Stimulated activated effector memory CD8-positive, alpha-beta T cell treated with anti-CD3 and anti-CD28 coated beads, Interleukin-12 subunit alpha, Interleukin-12 subunit beta, amount 100 ng/mL, for 72 hours (primary cell): ENCODE data around the gene COL24A1.
"Not testable (repeated sequence)": the region's sequence is repeated elsewhere in the genome, so short reads cannot be mapped to it uniquely, and the experiment has no call there.

Experiments
- ATAC-seq: fragments of 150-1000 bp; cut with Tn5 transposase; 2 replicates; pipeline ENCODE4 v1.10.0; 2021
- DNase-seq, 2 donors: peaks; one replicate each; pipeline ENCODE4 v3.0.0; 2021 to 2022; ENCODE audit warnings: low spot score in 2 of 2
- H3K27ac Mint-ChIP-seq: one replicate; pipeline ENCODE4 v1.8.0; 2022; ENCODE audit warnings: mild to moderate bottlenecking, mixed read lengths
- H3K36me3 Mint-ChIP-seq: one replicate; pipeline ENCODE4 v1.8.0; 2022; ENCODE audit warnings: mild to moderate bottlenecking, mixed read lengths
- H3K4me1 Mint-ChIP-seq: one replicate; pipeline ENCODE4 v1.8.0; 2022; ENCODE audit warnings: mixed read lengths
- H3K4me3 Mint-ChIP-seq: one replicate; pipeline ENCODE4 v1.8.0; 2022; ENCODE audit warnings: mild to moderate bottlenecking, mixed read lengths
- H3K9me3 Mint-ChIP-seq: one replicate; pipeline ENCODE4 v1.8.0; 2022; ENCODE audit warnings: mixed read lengths

COL24A1 gene

DNA sequence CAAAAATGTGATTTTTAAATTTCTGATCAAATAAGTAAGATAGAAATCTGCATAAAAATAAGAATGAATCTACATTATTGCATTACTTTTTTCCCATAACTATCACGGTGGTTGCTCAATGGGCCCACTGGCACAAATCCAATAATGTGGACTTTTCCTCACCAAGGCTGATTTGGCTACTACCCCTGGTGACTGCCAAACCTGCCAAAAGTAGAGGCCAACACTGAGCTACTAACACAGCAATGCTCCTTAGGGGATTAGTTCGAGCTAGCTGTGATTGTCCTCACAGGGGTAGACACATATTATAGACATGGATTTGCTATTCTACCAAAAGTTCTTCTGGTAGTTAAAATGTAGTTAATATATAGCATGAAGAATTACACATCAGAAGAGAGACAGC lies 340.7 kb downstream of the COL24A1 start:
- H3K4me1 Mint-ChIP-seq, result no peaks in the 10 kb centered on the region
- no peak overlapping the region for H3K27ac Mint-ChIP-seq
- no peak overlapping the region for H3K4me3 Mint-ChIP-seq
- H3K36me3 Mint-ChIP-seq, result no peaks in the 10 kb centered on the region
- ATAC-seq (no peak), DNase-seq (no peak)
- no peaks in the 10 kb centered on the region for H3K9me3 Mint-ChIP-seq

DNA sequence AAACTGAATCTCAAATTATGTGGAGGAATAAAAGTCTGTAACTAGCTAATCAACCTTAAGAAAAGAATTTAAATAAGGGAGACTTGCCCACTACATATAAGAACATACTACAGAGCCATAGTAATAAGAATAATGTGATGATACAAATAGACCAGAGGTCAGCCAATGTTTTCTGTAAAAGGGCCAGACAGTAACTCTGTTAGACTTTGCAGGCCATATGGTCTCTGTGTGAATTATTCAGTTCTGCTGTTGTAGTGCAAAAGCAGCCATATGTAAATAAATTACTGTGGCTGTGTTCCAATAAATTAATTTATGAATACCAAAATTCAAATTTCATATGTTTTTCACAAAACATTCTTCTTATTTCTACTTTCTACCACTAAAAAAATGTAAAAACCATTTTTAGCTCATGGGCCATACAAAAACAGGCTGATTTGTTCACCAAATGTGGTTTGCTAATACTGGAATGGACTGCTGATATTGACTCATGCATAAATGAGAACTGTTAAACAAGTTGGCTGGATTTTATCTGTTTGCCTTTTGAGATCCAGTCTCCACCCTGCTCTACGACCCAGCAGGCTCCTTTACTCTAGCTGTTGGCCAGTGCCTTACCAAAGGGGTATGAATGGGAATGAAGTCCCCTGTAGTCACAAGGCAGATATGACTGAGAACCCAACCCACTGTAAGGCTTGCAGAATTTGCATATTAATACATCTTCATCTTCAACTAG lies 350.2 kb downstream of the COL24A1 start:
- Mint-ChIP-seq H3K9me3 (peaks cover 5% of the 10 kb centered on the region), H3K36me3 (no peaks in the 10 kb centered on the region), H3K4me3 (no peak overlapping the region), H3K27ac (no peak overlapping the region), H3K4me1 (no peaks in the 10 kb centered on the region)
- ATAC-seq, result no peak
- no peak for DNase-seq

DNA sequence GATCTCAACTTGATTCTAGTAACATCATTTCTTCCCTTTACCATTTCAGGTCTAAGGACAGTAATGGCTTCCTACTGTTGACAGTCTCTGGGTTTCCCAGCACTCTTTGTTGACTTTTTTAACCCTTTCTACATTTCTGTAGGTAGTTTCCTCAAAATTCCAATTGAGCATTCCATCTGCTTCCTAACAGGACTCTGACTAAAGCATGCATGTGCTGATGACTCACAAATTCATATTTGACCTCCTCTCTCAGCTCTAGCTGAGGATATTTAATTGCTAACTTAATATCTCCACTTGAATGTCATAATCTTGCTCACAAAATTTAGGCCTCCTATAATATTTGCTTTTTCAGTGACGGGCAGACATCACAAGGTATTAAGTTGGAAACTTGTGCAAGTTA lies 355.1 kb downstream of the COL24A1 start:
- Mint-ChIP-seq H3K4me1 (no peaks in the 10 kb centered on the region), H3K27ac (no peak overlapping the region), H3K4me3 (no peak overlapping the region), H3K36me3 (no peaks in the 10 kb centered on the region), H3K9me3 (no peaks in the 10 kb centered on the region)
- no peak for DNase-seq
- no peak for ATAC-seq

DNA sequence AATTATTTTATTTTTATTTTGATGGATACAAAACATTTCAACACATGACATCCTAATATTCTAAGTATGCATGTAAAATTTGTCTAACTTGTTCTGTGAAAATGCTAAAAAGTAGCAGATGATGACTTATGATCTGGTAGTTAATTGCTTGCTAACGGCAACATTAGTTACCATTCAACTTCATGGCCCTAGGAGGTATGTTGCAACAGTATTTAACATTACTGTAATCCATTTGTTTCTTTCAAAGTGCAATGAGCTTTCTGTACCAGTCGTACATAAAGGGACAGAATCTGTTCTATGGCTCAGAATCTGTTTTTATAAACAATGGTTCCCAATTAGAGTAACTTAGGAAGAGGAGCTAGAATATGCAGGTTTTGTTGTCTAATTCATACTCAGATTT lies 356.8 kb downstream of the COL24A1 start:
- Mint-ChIP-seq H3K36me3 (no peaks in the 10 kb centered on the region), H3K9me3 (no peaks in the 10 kb centered on the region), H3K27ac (no peak overlapping the region), H3K4me1 (no peaks in the 10 kb centered on the region), H3K4me3 (no peak overlapping the region)
- ATAC-seq (no peak), DNase-seq (no peak)

DNA sequence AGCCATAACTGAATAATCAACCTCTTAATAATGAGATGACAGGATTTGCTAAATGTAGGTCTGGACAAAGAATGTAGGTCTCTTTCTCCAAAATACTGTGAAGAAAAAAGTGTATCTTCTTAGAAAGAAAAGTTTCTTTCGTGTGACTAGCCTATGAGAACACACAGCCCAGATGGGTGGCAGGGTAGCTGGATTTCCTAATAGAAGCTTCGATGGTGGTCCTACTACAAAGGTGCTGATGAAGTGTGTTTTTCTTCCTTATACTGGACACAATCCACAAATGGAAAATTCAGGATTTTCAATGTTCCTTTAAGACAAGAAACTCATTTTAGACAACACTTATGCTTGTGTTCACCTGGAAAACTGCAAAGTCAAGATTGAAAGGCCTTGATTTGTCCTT lies 358.2 kb downstream of the COL24A1 start:
- H3K36me3 Mint-ChIP-seq, result no peaks in the 10 kb centered on the region

DNA sequence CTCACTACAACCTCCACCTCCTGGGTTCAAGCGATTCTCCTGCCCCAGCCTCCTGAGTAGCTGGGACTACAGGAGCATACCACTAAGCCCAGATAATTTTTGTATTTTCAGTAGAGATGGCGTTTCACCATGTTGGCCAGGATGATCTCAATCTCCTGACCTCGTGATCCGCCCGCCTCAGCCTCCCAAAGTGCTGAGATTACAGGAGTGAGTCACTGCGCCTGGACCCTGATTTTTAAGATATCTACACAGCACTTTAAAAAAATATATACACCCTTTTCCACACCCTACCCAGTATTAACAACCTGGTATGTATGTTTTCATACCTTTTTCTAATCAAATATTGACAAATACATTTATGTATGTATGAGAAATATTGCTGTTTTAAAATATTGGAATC lies 379.6 kb downstream of the COL24A1 start:
- not testable (repeated sequence) for H3K4me3 Mint-ChIP-seq, H3K36me3 Mint-ChIP-seq, H3K27ac Mint-ChIP-seq, ATAC-seq, DNase-seq, H3K4me1 Mint-ChIP-seq, H3K9me3 Mint-ChIP-seq

More for the DNA sequence above, 358.2 kb downstream of the COL24A1 start:
- no peaks in the 10 kb centered on the region for H3K9me3 Mint-ChIP-seq
- ATAC-seq (no peak), DNase-seq (no peak)
- H3K27ac Mint-ChIP-seq, result no peak overlapping the region
- no peaks in the 10 kb centered on the region for H3K4me1 Mint-ChIP-seq
- no peak overlapping the region for H3K4me3 Mint-ChIP-seq

DNA sequence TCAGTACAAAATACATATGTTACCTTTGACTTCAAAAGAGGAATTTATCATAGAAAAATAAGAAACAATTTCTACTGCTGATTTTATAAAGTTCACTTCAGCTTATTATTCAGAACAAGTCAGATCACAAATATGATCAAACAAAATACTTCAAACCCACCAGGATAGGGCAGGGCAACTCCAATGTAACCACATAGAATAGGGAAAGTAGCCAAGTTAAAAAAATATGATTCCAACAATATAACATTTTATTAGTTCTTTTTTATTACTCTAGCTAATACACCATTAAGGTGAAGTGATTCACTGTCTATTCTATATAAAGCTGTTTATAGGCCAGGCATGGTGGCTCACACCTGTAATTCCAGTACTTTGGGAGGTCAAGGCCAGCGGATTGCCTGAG lies 393.8 kb downstream of the COL24A1 start:
- Mint-ChIP-seq H3K36me3 (no peaks in the 10 kb centered on the region), H3K9me3 (no peaks in the 10 kb centered on the region), H3K4me1 (no peaks in the 10 kb centered on the region), H3K4me3 (no peak overlapping the region), H3K27ac (no peak overlapping the region)
- DNase-seq, result no peak
- ATAC-seq, result no peak

DNA sequence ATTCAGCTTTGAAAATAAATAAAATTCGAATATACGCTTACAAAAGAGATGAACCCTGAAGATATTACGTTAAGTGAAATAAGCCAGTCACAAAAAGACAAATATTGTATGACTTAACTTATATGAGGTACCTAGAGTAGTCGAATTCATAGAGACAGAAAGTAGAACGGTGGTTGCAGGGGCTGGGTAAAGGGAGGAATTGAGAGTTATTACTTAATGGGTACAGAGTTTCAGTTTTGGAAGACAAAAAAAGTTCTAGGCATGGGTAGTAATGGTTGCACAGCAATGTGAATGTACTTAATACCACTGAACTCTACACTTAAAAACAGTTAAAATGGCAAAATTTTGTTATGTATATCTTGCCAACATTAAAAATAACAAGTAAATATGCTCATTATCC lies 399.7 kb downstream of the COL24A1 start:
- Mint-ChIP-seq H3K4me1 (no peaks in the 10 kb centered on the region), H3K27ac (no peak overlapping the region), H3K36me3 (no peaks in the 10 kb centered on the region), H3K9me3 (peaks cover 5% of the 10 kb centered on the region), H3K4me3 (no peak overlapping the region)
- DNase-seq (no peak), ATAC-seq (no peak)

DNA sequence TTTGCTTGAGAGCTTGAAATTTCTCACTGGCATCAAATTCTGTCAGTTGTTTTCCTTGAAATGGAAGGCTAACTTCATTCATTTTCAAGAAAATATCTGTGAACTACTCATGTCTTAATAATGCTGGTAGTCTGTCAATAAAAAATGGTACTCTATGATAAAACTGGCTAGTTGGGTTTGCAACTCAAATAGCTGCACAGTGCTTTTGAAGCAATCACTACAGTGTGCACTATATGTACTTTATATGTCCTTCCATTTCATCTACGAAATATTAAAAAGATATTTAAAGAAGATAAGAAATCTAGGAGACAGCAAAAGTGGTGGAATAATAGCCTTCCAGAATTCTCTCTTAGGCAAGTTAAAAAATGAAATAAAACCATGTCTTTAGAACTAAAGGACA lies 408.5 kb downstream of the COL24A1 start:
- Mint-ChIP-seq H3K4me3 (no peak overlapping the region), H3K36me3 (no peaks in the 10 kb centered on the region), H3K4me1 (no peaks in the 10 kb centered on the region), H3K27ac (no peak overlapping the region), H3K9me3 (no peaks in the 10 kb centered on the region)
- ATAC-seq (no peak), DNase-seq (no peak)

DNA sequence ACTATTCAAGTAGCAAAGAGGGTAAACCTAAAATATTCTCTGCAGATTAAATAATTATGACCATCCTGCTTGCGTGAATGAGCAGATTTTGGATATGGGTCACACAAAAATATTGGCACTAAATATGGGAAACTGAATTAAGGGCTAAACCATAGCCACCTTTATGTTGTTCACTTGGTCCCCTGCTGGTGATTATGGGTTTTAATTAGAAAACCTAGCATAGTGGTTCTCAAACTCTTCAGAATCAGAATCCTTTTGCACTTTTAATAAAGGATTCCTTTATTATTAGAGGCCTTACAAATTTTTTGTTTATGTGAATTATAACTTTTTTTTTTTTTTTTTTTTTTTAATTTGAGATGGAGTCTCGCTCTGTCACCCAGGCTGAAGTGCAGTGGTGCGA lies 409.8 kb downstream of the COL24A1 start:
- Mint-ChIP-seq H3K4me1 (no peaks in the 10 kb centered on the region), H3K36me3 (no peaks in the 10 kb centered on the region), H3K9me3 (no peaks in the 10 kb centered on the region), H3K4me3 (no peak overlapping the region), H3K27ac (no peak overlapping the region)
- no peak for DNase-seq
- no peak for ATAC-seq

DNA sequence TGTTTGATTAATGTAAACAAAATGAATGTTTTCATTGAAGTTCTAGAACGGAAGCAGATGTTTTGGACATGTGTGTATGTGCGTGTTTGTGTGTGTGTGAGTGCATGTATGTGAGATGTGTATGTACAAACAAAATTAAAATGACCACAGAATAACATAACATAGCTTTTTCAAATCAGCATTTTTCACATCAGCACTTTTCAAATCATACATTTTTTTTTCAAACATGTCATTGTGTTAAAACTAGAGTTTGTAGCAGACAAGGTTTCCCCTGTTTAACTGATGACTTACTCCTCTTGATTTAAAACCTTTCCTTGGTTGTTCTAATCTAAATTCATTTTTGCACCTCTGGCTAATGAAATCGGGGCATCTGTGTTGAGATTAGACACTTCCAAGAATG lies 412.8 kb downstream of the COL24A1 start:
- DNase-seq, result no peak
- Mint-ChIP-seq H3K27ac (no peak overlapping the region), H3K36me3 (no peaks in the 10 kb centered on the region), H3K9me3 (no peaks in the 10 kb centered on the region), H3K4me3 (no peak overlapping the region), H3K4me1 (no peaks in the 10 kb centered on the region)
- no peak for ATAC-seq

DNA sequence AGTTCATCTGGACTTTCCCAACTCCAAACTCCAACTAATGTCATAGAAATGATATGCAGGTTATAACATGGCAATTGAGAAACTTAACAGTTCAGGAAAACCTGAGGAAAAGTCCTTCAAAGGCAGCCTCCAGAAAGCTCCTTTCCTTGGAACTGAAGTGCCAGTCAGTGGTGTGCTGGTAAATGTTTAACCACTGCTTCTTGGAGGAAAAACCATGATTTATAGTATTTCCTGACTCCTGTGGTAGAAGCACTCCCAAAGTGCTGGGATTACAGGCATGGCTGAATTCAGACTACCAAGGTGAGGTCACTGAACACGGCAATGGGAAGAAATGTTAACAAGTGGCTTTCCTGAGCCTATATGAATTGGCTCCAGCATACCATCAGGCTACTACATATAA lies 421.6 kb downstream of the COL24A1 start:
- ATAC-seq (no peak), DNase-seq (no peak)
- Mint-ChIP-seq H3K4me1 (no peaks in the 10 kb centered on the region), H3K9me3 (no peaks in the 10 kb centered on the region), H3K36me3 (no peaks in the 10 kb centered on the region), H3K27ac (no peak overlapping the region), H3K4me3 (no peak overlapping the region)

DNA sequence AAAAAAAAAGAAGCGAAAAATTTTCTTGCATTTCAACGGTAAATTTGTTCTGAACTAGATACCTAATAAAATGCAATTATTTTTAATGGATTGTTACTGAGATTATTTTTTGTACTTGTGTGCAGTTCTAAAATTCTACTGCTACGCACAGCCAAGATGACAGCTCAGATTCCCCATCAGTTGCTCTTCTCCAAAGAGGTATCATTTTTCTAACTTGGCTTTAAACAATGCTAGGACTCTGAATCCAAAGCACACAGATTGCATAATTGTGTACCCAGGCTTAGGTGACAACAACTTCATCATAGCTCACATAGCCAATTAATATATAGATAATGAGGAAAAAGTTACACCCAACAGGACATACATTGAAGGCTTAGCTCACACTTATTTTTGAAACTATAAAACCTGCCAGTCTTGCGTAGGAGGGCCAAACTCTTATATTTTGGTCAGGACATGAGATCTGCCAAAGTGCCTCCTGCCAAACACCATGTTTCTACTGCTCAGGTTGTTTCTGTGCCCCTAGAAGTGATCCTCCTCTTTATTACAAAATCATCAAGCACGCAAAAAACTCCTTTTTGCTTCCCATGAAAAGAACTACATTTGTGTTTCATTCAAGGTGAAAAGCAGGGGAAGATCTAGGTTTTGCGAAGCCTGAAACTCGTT lies 437.8 kb downstream of the COL24A1 start:
- H3K4me1 Mint-ChIP-seq, result no peaks in the 10 kb centered on the region
- H3K27ac Mint-ChIP-seq, result no peak overlapping the region
- no peak for ATAC-seq
- no peak overlapping the region for H3K4me3 Mint-ChIP-seq
- DNase-seq, result no peak
- no peaks in the 10 kb centered on the region for H3K36me3 Mint-ChIP-seq
- peaks cover 10% of the 10 kb centered on the region for H3K9me3 Mint-ChIP-seq

DNA sequence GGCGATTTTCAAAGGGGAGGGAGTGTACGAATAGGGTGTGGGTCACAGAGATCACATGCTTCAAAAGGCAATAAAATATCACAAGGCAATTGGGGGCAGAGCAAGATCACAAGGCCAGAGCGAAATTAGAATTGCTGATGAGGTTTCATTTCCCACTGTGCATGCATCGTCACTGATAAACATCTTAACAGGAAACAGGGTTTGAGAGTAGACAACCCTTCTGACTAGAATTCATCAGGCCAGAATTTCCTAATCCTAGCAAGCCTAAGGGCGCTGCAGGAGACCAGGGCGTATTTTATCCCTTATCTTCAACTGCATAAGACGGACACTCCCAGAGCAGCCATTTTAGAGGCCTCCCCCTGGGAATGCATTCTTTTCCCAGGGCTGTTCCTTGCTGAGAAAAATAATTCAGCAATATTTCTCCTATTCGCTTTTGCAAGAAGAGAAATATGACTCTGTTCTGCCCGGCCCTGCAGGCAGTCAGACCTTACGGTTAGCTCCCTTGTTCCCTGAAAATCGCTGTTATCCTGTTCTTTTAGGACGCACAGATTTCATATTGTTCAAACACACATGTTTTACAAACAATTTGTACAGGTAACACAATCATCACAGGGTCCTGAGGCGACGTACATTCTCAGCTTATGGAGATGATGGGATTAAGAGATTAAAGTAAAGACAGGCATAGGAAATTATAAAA lies 442.0 kb downstream of the COL24A1 start:
- not testable (repeated sequence) for H3K4me1 Mint-ChIP-seq, DNase-seq, H3K36me3 Mint-ChIP-seq, H3K27ac Mint-ChIP-seq, H3K9me3 Mint-ChIP-seq, H3K4me3 Mint-ChIP-seq, ATAC-seq

DNA sequence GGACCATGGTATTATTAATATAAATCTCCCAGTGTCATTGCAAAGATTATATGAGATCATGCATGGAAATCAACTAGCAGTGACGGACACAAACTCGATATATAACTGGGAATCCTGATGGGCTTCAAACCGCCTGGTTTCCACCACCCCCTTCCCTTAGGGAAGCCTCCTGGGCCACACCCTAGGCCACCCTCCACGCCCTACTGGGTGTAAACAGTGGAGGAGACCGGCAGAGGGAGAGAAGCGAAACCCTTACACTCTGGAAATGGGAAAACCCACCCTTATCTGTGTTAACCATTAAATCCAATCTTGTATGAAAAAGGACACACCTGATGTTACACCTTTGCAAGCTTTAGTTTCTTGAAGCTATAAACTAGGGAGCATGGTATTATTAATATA lies 447.7 kb downstream of the COL24A1 start:
- no peak overlapping the region for H3K4me3 Mint-ChIP-seq
- peaks cover 24% of the 10 kb centered on the region for H3K36me3 Mint-ChIP-seq
- no peak overlapping the region for H3K27ac Mint-ChIP-seq
- DNase-seq (no peak), ATAC-seq (no peak)
- H3K4me1 Mint-ChIP-seq, result peaks cover 22% of the 10 kb centered on the region
- no peaks in the 10 kb centered on the region for H3K9me3 Mint-ChIP-seq
